CD4-positive, alpha-beta T cell treated with Interleukin-10 for 1 hour (primary cell): ENCODE results near the gene SERPIND1.
"Not testable (repeated sequence)": the region's sequence is repeated elsewhere in the genome, so short reads cannot be mapped to it uniquely, and the experiment has no call there.

ENCODE experiments used
- DNase-seq: peaks from one replicate; pipeline ENCODE4 v3.0.0-alpha.2; 2020

SERPIND1 gene, protein sequence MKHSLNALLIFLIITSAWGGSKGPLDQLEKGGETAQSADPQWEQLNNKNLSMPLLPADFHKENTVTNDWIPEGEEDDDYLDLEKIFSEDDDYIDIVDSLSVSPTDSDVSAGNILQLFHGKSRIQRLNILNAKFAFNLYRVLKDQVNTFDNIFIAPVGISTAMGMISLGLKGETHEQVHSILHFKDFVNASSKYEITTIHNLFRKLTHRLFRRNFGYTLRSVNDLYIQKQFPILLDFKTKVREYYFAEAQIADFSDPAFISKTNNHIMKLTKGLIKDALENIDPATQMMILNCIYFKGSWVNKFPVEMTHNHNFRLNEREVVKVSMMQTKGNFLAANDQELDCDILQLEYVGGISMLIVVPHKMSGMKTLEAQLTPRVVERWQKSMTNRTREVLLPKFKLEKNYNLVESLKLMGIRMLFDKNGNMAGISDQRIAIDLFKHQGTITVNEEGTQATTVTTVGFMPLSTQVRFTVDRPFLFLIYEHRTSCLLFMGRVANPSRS

DNA sequence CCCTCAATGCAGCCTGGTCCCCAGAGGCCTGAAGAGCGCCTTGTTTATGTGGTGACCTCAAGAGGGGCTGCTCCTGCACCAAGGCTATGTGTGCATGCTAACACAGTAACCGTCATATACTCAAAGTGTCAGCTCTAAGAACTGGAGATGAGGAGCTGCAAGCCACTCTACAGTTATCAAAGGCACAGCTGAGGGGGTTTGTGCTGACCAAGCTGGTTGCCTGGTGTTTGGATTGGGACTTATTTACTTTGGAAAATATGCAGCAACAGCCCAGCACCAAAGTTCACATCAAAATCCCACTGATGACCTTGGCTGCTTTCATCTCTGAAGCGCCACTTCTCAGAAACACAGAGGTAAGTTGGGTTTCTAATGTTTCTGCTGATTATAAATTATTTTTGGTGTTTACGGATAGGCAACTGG is at the start of gene SERPIND1:
SERPIND1 (plus strand) TSS at position 321 of the 420 bp plus-strand sequence. CDS start 5,200 bp downstream, outside the sequence.
- DNase-seq: no peak

DNA sequence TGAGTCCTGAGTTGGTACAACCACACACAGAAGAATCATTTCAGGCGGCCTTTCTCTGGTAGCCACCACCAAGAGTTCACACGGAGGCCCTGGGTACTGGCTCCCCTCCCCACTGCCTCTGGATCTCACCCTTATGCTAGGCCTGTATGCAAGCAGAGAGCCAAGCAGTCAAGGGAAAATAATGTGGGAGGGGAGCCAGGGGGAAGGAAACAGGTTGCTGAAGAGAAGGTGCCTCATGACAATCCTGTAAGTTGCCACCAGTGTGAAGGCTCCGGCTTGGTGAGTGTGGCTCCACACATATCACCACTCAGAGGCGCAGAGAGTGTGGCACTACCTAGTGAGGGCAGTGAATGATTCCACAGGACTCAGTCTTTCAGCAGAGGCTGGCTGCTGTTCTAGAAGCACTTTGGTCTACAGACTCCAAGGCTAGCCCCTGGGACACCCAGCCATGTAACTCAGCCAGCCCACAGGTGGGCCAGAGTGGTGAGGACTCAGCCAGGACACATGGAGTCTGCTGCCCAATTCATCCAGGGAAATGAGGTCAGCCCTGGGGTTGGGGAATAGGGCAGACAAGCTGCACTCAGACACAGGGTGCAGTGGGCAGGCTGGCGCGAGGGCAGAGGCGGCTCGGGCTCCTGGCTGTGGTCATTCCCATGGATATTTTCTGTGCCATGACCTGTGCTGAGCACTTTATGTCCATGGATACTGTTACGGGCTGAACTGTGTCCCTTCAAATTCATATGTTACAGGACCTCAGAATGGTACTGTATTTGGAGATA is 49.0 kb upstream of the SERPIND1 start:
- DNase-seq: no peak

DNA sequence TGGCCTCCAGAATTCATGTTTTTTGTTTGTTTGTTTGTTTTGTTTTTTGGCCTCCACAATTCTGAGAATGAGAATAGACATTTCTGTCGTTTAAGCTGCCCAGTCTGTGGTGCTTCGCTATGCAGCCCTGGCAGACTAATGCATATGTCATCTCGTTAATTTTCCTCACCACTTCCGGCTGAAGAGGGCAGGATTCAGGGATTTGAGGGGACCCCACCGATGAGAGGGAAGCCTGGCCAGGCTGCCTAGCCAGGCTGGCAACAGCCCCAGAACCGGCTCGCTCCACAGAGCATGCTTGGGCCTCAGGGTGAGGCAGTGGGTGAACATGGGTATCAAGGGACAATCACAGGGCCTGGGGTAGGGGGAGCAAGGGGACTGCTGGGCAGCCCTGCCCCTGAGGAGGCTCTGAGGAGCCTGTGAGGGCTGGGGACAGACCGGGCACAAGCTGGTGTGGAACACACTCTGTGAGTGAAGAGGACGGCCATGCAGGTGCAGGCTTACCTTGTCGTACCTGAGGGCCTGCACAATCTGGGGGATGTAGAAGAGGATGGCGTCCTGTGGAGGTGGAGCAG is 47.8 kb upstream of the SERPIND1 start:
- DNase-seq: no peak

DNA sequence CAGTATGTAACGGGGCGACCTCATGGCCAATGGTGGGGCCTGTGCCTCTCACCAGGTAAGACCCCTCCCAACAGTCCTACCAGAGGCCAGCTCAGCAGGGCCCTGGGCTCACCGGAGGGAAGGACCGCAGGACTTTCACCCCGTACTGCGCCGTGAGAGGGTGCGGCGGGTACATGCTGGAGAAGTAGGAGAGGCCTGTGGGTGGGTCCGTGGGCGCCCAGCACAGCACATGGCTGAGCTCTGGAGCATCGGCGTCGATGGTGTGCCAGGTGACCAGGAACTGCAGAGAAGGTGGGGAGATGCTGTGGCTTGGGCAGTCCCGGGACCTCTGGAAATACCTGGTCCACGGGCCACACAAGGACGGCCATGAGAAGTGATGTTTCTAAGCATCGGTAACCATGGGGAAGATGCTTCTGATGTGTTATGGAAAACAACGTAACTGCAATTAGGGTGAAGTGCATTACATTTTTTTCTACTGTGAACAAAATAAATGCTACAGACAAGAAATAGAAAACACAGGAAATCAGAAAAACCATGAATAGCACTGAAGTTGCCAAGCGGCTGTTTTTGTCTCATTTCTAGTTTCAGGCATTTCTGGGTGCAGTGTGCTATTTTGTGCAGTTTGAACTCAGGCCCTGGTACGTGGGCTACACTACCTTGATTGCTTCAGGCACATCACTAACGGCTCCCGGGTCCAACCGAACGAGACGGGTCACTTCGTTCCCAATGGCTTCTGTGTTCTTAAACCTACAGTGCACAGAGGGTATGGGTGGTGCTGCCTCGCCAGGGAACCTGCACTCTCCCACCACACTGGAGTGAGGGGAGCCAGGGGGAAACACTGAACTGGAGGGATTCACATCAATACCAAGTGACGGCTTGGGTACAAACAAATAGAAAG is 46.5 kb upstream of the SERPIND1 start:
- DNase-seq: no peak

DNA sequence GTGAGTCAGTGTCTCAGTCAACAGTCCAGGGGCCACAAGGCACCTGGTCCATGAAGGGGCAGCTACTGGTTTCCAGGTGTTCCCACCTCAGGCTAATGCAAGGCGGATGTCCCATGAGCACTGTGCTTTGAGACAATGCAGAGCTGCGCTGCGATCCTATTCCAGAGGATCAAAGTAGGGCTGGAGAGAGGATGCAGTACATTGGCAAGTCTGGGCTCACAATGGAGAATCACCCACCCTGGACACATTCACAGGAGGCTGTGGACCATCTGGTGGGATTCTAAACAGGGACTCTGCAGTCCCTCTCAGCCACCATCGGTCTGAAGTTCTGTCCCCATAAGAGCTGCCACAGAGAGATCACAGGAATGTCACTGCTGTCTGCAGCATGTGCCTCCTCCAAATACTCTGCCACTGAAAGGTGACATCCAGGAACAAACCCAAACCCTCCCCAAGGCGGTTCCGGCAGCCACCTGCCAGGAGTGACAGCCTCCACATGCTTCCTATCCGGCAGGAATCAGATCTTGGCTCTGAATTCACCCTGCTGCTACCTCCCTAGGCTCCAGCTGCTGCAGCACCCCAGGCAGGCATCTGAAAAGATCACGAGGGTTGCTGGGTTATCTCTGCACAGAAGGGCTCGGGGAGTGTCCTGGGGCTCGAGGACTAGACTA is 45.3 kb upstream of the SERPIND1 start:
- DNase-seq: no peak

DNA sequence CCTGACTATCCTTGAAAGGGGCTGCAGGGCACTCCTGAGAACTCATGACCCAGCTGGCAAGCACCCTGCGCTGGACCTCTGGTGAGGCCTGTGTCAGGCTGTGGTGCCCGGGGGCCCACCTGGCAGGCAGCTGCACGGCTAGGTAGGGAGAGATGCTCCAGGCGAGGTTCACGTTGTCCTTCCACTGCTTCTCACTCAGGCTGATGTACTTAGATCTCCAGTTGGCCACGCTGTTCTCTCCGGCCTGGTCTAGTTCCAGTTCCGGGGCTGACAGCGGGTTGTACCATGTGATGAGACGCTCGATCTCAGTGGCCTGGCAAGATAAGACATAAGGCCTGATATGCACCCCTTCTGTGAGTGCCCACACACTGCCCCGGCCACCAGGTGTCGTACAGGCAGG is 44.7 kb upstream of the SERPIND1 start:
- no peak for DNase-seq

DNA sequence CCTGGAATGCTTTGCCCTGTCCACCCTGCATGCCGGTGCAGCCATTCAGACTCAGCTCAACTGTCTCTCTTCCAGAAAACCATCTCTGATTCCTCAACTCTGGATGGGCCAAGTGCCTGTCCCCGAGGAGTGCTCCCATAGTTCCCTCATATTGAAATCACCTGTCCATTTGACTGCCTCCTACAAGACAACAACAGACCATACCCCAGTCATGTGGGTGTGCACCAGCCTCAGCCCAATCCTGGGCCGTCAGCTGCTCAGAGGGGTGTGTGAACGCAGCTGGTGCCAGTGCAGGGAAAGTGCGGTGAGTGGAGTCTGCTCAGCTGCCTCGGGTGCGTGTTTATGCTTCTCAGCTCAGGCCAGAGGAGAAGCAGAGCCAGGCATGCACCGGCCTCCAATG is 41.5 kb upstream of the SERPIND1 start:
- DNase-seq: not testable (repeated sequence)

DNA sequence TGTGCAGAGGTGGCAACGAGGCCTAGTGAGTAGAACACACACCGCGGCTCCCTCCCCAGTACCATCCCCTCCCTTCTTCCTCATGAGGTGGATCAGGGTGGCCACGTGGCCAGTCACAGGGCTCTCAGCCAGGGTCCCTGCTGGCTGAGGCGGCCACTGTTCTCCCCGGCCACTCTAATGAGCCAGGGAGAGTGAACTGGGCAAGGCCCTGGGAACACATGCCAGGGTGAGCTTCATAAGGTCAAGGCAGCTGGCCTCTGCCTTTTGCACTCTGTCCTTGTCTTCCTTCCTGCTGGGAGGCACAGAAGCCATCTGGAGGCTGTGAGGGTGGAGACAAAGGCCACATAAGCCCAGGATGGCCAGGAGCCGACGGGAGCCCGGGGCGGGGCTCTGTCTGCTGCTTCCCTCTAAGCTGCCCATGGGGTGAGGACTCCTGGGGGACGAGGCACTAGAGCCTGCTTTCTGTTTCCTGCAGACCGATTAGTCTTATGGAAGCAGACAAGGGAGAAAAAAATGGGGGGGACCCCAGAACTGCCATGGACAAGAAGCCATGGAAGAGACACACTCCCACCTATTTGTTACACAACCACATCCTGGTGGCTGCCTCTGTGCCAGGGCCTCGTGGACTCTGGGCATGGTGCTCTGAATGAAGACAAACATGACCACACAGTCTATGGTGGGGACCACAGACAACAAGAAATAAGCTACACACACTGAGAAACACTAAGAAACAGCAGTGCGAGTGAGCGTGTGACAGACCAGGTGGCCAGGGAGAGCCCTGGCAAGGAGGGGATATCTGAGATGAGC is 38.4 kb upstream of the SERPIND1 start:
- not testable (repeated sequence) for DNase-seq

DNA sequence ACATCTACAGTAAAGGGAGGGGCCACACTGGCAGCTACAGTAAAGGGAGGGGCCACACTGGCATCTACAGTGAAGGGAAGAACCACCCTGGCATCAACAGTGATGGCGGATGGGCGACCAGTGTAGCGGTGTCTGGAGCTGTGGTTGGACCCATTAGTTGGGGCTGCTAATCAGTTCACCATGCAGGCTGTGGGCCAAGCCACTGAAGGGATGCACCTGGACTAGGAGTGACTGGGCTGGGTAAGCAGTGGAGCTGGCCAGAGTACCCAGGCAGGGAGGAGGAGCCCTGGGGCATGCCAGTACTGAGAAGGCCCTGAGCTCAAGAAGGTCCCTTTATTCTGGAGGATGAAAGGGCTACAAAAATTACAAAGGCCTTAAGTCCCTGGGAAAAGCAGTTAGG is 37.0 kb upstream of the SERPIND1 start:
- DNase-seq: not testable (repeated sequence)

DNA sequence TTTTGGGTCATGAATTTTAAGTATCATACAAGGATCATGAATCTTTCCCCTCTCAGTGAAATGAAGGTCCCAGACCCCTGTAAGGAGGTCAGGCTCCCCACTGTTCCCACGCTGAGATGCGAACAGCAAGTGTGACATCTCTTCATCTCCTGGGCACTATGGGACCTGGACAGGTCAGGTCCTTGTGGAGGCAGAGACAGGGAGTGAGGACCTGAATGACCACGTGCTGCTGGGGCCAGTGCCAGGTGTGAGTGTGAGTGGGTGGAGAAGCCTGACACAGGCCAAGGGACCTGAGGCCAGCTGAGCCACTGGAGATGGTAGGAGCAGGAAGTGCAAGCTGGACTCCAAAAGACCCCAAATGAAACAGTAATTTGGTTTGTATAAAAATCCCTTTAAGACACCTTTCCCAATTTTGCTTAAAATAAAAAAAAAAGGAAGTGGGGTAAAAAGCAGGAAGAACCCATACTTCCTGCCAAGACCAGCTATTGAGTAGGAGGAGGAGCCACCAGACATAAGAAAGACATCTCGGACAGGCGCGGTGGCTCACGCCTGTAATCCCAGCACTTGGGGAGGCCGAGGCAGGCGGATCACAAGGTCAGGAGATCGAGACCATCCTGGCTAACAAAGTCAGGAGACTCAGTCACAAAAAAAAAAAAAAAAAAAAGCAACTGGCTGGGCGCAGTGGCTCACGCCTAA is 35.4 kb upstream of the SERPIND1 start:
- no peak for DNase-seq

DNA sequence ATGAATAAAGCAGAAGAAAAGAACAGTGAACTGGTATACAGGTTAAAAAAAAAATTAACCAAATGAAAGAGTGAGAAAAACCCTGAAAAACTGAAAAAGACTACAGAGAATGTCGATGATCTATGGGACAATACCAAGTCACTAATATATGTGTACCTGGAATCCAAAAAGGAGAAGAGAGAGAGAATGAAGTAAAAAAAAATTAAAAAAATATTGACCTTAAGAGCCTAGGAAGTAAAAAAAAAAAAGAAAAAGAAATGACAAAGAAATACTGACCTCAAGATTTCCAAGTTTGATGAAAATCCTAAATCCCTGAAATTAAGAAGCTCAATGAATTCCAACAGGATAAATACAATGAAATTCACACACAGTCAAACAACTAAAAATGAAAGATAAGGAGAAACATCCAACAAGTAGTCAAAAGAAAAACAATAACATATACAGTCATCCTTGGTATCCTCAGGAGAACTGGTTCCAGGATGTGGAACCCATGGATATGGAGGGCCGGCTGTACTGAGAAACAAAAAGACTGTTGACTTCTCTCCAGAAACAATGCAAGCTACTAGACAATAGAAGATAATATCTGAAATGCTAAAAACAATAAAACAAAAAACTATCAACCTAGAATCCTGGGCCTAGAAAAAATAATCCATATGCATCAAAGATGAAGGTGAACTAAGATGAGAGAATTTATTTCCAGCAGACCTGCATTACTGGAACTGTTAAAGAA is 33.5 kb upstream of the SERPIND1 start:
- no peak for DNase-seq

DNA sequence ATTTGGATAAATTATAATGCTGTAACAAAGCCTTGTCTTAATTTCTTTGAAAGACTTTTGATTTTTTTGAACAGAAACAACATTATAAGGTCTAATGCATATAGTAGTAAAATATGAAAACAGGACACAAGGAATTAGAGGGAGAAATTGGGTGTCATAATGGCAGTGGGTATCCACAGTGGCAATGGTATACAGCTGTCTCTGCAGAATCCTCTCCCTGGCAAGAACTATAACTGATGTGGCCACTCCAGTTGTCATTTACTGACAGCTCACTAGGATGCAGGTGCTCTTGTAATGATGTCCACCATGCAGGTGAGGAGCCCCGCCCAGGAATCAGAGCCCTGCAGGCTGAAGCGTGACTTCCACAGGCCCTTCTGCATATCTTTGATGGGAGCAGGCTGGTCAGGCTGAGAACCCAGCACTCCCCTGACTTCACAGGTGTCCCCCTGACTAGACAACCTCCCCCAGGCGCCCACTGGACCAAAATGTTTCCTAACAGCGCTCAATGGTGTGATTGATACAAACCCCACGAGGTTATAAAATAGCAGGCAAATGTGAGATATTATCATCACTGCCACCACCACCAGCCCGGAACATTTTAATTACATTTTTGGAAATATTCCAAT is 32.8 kb upstream of the SERPIND1 start:
- DNase-seq: no peak

DNA sequence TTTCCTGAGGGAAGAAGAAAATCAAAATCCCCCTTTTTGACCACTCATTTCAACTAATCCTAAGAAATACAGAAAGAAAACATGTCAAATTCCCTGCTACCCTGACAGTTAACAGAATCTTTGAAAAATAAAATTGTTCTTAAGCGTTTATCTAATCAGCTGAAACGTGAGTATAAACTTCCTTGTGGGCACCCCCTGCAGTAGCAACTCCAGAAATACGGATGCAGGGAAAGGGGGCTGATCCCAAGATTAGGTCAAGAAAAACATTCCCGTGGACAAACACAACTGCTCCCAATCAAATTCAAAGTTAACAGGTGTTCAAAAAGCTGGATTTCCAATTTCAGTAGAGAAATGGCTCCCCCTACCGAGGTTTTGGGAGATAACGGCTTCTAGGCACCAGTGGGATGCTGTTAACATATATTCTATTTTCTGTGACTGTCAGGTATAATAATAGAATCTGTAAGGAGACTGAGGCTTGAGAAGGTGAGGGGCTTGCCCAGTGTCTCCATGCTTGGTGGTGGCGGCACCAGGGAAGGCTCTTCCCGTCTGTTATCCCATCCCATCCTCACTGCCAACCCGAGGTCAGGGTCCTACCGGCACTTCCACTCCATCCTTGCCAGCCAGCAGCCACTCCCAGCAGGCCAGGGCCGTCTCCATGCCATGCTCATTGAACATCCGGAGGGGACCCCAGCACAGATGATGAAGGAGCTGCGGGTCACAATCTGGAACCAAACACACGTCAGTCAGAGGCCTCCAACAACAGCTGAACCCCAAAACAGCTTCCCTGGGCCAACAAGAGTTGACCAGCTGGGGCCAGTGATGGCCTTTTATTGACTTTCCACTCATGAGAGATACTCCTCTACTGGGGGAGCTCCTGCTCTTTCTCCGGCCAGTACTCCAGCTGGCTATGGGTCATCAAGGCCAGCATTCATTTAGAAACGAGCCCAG is 32.0 kb upstream of the SERPIND1 start:
- DNase-seq: peak; percentile 57

DNA sequence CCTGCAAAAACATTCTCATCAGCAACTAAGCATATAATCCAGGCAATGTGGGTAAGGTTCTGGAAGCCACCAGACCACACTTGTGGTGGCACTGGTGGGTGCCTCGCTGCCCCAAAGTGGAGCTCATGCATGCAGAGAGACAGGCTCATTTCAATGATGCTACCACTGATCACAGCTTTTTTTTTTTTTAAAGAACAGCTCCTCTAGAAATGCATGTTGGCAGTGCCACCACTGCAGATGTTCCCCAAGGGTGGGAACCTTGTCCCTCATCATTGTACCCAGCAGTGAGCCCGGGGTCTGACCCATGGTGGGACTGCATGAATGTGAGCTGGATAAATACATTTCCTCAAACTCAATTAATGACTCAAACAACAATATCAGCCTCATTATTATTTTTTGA is 31.1 kb upstream of the SERPIND1 start:
- DNase-seq: no peak

DNA sequence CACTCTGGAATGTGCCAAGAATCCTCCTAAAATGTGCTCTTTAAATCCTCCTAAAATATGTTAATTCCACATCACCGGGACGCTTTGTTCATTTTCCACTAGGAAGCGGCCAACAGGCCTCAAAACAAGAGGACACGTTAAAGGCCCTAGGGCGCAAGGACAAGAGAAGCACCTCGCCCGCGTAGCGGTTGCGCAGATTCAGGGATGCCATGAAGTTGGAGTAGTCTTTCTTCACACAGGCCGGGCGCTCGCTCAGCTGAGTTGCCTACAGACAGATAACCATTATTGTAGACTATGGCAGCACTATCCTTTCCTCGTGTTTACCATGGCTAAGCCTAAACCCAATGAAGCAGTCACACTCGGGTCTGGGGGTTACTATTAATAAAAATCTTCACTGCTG is 29.5 kb upstream of the SERPIND1 start:
- DNase-seq: no peak

DNA sequence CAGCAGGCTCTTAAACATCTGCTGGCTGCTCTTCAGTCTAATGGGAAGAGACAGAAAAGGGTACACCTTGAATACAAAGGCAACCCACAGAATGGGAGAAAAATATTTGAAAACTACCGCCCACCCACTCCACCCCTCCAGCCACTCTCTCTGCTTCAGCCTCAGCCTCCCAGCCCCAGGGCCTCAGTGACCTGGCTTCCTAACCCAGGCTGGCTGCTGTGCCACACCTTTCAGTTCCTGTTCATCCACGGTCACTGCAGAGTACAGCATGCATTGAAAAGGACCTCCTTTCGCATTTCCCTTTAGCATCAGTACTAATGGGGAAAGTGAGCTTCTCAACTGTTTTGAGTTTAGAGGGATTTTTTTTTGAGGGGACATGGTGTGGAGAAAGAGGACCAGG is 28.8 kb upstream of the SERPIND1 start:
- no peak for DNase-seq

DNA sequence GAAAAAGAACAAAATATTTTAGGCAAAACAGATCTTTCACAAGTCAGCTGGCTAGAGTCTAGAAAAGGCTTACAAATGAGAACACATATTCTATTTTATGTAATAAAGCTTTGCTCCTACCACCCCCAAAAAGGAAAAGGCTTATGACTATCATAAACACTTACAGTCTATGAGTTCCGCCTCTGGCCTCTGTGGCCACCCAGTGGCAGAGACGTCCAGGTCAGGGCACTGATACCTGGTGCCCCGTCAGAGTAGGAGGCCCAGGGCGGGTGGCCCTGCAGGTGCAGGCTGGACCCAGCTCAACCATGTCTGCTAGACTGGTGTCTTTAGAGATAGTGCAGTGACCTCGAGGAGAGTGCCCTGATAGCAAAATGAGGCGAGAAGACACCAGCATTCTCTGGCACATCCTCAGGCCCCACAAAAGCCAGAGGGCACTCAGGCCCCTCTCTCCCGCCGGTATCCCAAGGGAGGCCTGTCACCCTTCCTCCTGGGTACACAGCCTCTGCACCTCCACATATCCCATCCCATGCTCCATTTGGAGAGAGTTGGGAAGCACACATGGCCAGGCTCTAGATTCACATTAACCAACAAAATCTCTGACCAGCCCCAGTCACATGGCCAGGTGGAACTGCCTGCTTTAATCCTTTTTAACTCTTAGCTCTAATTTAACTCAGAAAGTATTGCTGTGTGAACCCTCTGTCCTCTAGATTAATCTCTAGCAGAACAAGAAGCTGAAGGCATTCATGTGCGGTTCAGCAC is 27.3 kb upstream of the SERPIND1 start:
- no peak for DNase-seq
